Heart right ventricle (tissue), 16 donors: ENCODE data around the gene SLC25A31. TPM values are rescaled to one million over a fixed set of nuclear protein-coding genes. Genes with fewer than 3 reads are reported as not detected.

Experiments used
- ATAC-seq, 8 donors: fragments of 200-7000 bp; cut with Tn5 transposase; one replicate each; pipeline ENCODE4 v1.9.1; 2020; ENCODE audit warnings: mild to moderate bottlenecking in 8 of 8, moderate library complexity in 8 of 8, moderate number of reproducible peaks in 1 of 8
- DNase-seq, 2 donors: peaks; one replicate each; pipeline ENCODE4 v3.0.0-alpha.2; 2020
- H3K27ac ChIP-seq, 10 donors: fragments of 200-600 bp; sonication (generic) in 2 of 10; one replicate each; pipeline versions ENCODE4 v1.5.0 to v1.8.0; 2020 to 2022; ENCODE audit warnings: mild to moderate bottlenecking in 3 of 10
- H3K27me3 ChIP-seq, 7 donors: fragments of 200-600 bp; one replicate each; pipeline ENCODE4 v1.8.0; 2021 to 2022; ENCODE audit warnings: mild to moderate bottlenecking in 2 of 7
- H3K36me3 ChIP-seq, 9 donors: fragments of 200-600 bp; sonication (generic) in 1 of 9; one replicate each; pipeline versions ENCODE4 v1.5.0 to v1.8.0; 2020 to 2022; ENCODE audit warnings: mild to moderate bottlenecking in 2 of 9
- H3K4me1 ChIP-seq, 9 donors: fragments of 200-600 bp; sonication (generic) in 1 of 9; one replicate each; pipeline versions ENCODE4 v1.5.0 to v1.8.0; 2020 to 2022; ENCODE audit warnings: mild to moderate bottlenecking in 4 of 9
- H3K4me3 ChIP-seq, 10 donors: fragments of 200-600 bp; sonication (generic) in 2 of 10; one replicate each; pipeline versions ENCODE4 v1.5.0 to v1.8.0; 2020 to 2022; ENCODE audit warnings: mild to moderate bottlenecking in 7 of 10, moderate library complexity in 2 of 10
- H3K9me3 ChIP-seq, 11 donors: fragments of 200-600 bp in 10 of 11; sonication (generic) in 2 of 11; one replicate each; pipeline versions ENCODE4 v1.5.0 to v1.8.0; 2013 to 2022; ENCODE audit warnings: mild to moderate bottlenecking in 2 of 11, control low read depth in 1 of 11, moderate library complexity in 1 of 11
- WGBS, 2 donors: extraction: QIAGEN DNeasy Blood & Tissue Kit; methylation state at CpG; one replicate each; pipeline ENCODE4 v1.1.7; 2013; ENCODE audit warnings: inconsistent platforms in 1 of 2; 5-methylcytosine and 5-hydroxymethylcytosine counted together
- intact Hi-C, 10 donors: fragments of 100-400 bp; cut with DNase I; formaldehyde crosslinking; loops; one replicate each; pipeline versions ENCODE4 v1.11.1 to v1.14.2; 2022
- polyA plus RNA-seq, 2 donors: library from polyadenylated mRNA; stranded (reverse); fragments of 200-250 nt; gene quantifications; one replicate each; pipeline ENCODE4 v1.2.3, GENCODE V29; 2013
- total RNA-seq, 10 donors: library from RNA; stranded (reverse); fragmentation: NEBNext Ultra II Directional in 3 of 10; extraction: Animal tissue kit (Norgen Biotek cat#: 25700) in 3 of 10; gene quantifications; one replicate each; pipeline versions ENCODE4 v1.2.1 to v1.2.4, GENCODE V29; 2021 to 2023
- TF ChIP-seq, protein P1 (sequence below), 9 donors: fragments of 200-600 bp; sonication (generic) in 2 of 9; IDR thresholded peaks; one replicate each; pipeline versions ENCODE4 v1.5.0 to v1.8.0; 2021 to 2022; ENCODE audit warnings: antibody characterized with exemption in 9 of 9, mild to moderate bottlenecking in 5 of 9, moderate library complexity in 1 of 9
- donor health status: Arrhythmogenic right ventricular cardiomyopathy.
- donor health status: ischemic (EF 13 %, LVEDD 7.1; RV severe dilation, severe dysfunction).
- donor health status: healthy with polysubstance abuse.
- donor health status: DM: no; HTN: yes; CAD: no.
- donor health status: DM: no; HTN: no; CAD: no.
- donor health status: ischemic (EF 25% LVEDD 6.9; RV normal size, moderate dysfunction).
- donor health status: ischemic (EF 25% LVEDD 5.7; RV mildly dilated, moderate dysfunction).
- donor health status: healthy.
- donor health status: DM: yes; HTN: yes; CAD: no.
- donor health status: Ischemic cardiomyopathy.
- donor health status: ischemic (EF 35%, LVEDD 5.7; RV mildly dilated, moderate dysfunction).
- donor health status: nonischemic (EF 11% LVEDD 7.7; RV severe dilation, severe dysfunction).
- donor health status: DM: yes; HTN: yes; CAD: no.
- donor health status: PGD.
- donor health status: ischemic (EF 29% LVEDD 5.4; RV normal size, mild dysfunction).
- donor health status: nonischemic (EF 23%, LVEDD 6.1; RV moderate dilation, normal function).

The SLC25A31 gene
- total and polyA plus RNA-seq, 12 donors: not detected

DNA sequence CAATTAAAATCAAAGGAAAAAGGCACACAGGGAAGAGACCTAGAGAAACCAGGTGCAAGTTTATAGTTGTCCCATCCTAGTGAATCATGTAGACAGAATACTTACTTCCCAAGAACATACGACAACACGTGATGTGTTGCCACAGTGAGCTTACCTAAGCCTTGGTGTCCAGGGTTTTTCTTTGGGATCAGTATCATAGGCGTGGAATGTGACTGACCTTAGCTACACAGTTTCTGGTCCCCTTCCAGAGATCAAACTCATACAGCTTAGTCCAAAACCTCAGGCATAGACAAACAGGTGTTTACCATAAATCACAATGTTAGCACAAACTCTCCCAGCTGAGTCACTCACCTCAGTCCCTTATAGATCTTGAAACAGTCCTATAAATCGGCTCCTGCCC, 17.7 kb downstream of the SLC25A31 start:
- WGBS, 2 donors: 83 to 84% methylated on average over 4 of the region's 4 CpGs
- ATAC-seq: no peak
- H3K27ac ChIP-seq: no peak overlapping the region

GRCh38 chr4:127748957-127749356, 18.8 kb downstream of the SLC25A31 start:
- H3K4me3 ChIP-seq: no peak overlapping the region
- peaks cover 0 to 37% (median 7%) of the 10 kb centered on the region in 11 donors for H3K9me3 ChIP-seq
- no peaks in the 10 kb centered on the region for H3K4me1 ChIP-seq
- intact Hi-C loops: loop anchor here in 1 of 10 donors (1.0 kb wide), 1 partner anchor 18 kb away; no protein-coding TSS in a partner anchor
- 83 to 89% methylated on average over 2 of the region's 2 CpGs for WGBS, 2 donors
- no peak for ATAC-seq
- peaks cover 0 to 10% (median 0%) of the 10 kb centered on the region in 7 donors for H3K27me3 ChIP-seq
- DNase-seq: no peak
- no peak overlapping the region for H3K27ac ChIP-seq
- TF ChIP-seq, protein P1, sequence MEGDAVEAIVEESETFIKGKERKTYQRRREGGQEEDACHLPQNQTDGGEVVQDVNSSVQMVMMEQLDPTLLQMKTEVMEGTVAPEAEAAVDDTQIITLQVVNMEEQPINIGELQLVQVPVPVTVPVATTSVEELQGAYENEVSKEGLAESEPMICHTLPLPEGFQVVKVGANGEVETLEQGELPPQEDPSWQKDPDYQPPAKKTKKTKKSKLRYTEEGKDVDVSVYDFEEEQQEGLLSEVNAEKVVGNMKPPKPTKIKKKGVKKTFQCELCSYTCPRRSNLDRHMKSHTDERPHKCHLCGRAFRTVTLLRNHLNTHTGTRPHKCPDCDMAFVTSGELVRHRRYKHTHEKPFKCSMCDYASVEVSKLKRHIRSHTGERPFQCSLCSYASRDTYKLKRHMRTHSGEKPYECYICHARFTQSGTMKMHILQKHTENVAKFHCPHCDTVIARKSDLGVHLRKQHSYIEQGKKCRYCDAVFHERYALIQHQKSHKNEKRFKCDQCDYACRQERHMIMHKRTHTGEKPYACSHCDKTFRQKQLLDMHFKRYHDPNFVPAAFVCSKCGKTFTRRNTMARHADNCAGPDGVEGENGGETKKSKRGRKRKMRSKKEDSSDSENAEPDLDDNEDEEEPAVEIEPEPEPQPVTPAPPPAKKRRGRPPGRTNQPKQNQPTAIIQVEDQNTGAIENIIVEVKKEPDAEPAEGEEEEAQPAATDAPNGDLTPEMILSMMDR (IDR thresholded peaks at IDR 0.05): no peak
- no peaks in the 10 kb centered on the region for H3K36me3 ChIP-seq

More for the DNA sequence above, 17.7 kb downstream of the SLC25A31 start:
- TF ChIP-seq, protein P1 (IDR thresholded peaks at IDR 0.05): no peak
- Histone ChIP-seq H3K36me3 (no peaks in the 10 kb centered on the region), H3K27me3 (peaks cover 0 to 10% (median 0%) of the 10 kb centered on the region in 7 donors), H3K4me1 (no peaks in the 10 kb centered on the region), H3K9me3 (peaks cover 0 to 34% (median 7%) of the 10 kb centered on the region in 11 donors), H3K4me3 (no peak overlapping the region)
- DNase-seq: no peak
- intact Hi-C loops: loop anchor here in 1 of 10 donors (1.0 kb wide), 1 partner anchor 19 kb away; no protein-coding TSS in a partner anchor

DNA sequence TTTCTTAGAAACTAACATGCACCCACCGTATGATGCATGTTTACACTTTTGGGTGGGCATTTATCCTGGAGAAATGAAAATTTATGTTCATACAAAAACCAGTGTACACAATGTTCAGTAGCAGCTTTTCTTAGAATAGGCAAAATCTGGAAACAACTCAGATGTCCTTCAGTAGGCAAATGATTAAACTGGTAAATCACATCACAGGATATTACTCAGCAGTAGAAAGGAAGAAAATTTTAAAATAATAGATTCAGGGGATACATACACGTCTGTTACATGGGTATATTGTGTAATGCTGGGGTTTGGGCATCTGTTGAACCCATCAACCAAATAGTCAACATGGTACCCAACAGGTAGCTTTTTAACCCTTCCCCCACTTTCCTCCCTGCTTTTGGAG, 26.7 kb downstream of the SLC25A31 start:
- DNase-seq (no peak), ATAC-seq (no peak)
- Histone ChIP-seq H3K9me3 (peaks cover 0 to 26% (median 5%) of the 10 kb centered on the region in 11 donors), H3K27ac (no peak overlapping the region), H3K27me3 (no peaks in the 10 kb centered on the region), H3K4me1 (no peaks in the 10 kb centered on the region), H3K4me3 (no peak overlapping the region), H3K36me3 (no peaks in the 10 kb centered on the region)
- TF ChIP-seq, protein P1 (IDR thresholded peaks at IDR 0.05): no peak
- WGBS, 2 donors: 75 to 80% methylated on average over 2 of the region's 2 CpGs
- intact Hi-C loops: no loop called here

GRCh38 chr4:127759228-127759820, 29.1 kb downstream of the SLC25A31 start:
- no peaks in the 10 kb centered on the region for H3K27me3 ChIP-seq
- peaks cover 0 to 19% (median 5%) of the 10 kb centered on the region in 11 donors for H3K9me3 ChIP-seq
- ATAC-seq (no peak), DNase-seq (no peak)
- WGBS, 2 donors: 73 to 78% methylated on average over 2 of the region's 2 CpGs
- H3K27ac ChIP-seq: no peak overlapping the region
- intact Hi-C loops: no loop called here
- H3K4me3 ChIP-seq: no peak overlapping the region
- H3K4me1 ChIP-seq: no peaks in the 10 kb centered on the region
- TF ChIP-seq, protein P1 (IDR thresholded peaks at IDR 0.05): no peak
- no peaks in the 10 kb centered on the region for H3K36me3 ChIP-seq
